NCI-H128 (cell line): ENCODE measurements around the gene UBAC2.

Source experiments
- DNase-seq: peaks from one replicate; lab custom pipeline; 2025; ENCODE audit not compliant: unreplicated experiment; lab: John Stamatoyannopoulos, UW

Gene UBAC2

GRCh38 chr13:99331881-99332293 lies 131.2 kb downstream of the UBAC2 start:
- DNase-seq = no peak

GRCh38 chr13:99332456-99332855 lies 131.8 kb downstream of the UBAC2 start:
- DNase-seq = no peak

- DNase-seq = no peak
These were observed 133.6 kb downstream of the UBAC2 start for GRCh38 chr13:99334221-99334620.

GRCh38 chr13:99335087-99335486 lies 134.4 kb downstream of the UBAC2 start:
- DNase-seq = no peak

GRCh38 chr13:99335603-99336002 lies 134.9 kb downstream of the UBAC2 start:
- DNase-seq = no peak

GRCh38 chr13:99339230-99339721 lies 138.6 kb downstream of the UBAC2 start:
- no peak for DNase-seq

- DNase-seq = no peak
These were observed 139.2 kb downstream of the UBAC2 start for GRCh38 chr13:99339736-99340397.

GRCh38 chr13:99340638-99341037 lies 140.0 kb downstream of the UBAC2 start:
- DNase-seq = no peak

GRCh38 chr13:99341969-99342722 lies 141.5 kb downstream of the UBAC2 start:
- no peak for DNase-seq

- DNase-seq = no peak
These were observed 142.2 kb downstream of the UBAC2 start for GRCh38 chr13:99342723-99343315.

- no peak for DNase-seq
These were observed 144.1 kb downstream of the UBAC2 start for GRCh38 chr13:99344610-99345208.

GRCh38 chr13:99345345-99345744 lies 144.7 kb downstream of the UBAC2 start:
- DNase-seq = no peak

GRCh38 chr13:99346335-99347042 lies 145.8 kb downstream of the UBAC2 start:
- no peak for DNase-seq

GRCh38 chr13:99347335-99347878 lies 146.8 kb downstream of the UBAC2 start:
- DNase-seq = no peak

GRCh38 chr13:99347911-99348451 lies 147.3 kb downstream of the UBAC2 start:
- DNase-seq = no peak

GRCh38 chr13:99350191-99350590 lies 149.5 kb downstream of the UBAC2 start:
- DNase-seq = no peak

- DNase-seq = no peak
These were observed 151.1 kb downstream of the UBAC2 start for GRCh38 chr13:99351772-99352171.

- no peak for DNase-seq
These were observed 151.9 kb downstream of the UBAC2 start for GRCh38 chr13:99352351-99353245.

GRCh38 chr13:99353246-99353600 lies 152.6 kb downstream of the UBAC2 start:
- DNase-seq = no peak

- no peak for DNase-seq
These were observed 153.2 kb downstream of the UBAC2 start for GRCh38 chr13:99353836-99354235.
